Loucy (cell line): ENCODE results near the gene RAB11FIP5.

Source experiments
- H2AFZ ChIP-seq: fragments of 200-600 bp; sonication (generic); 2 replicates; pipeline ENCODE4 v1.6.0; 2016; ENCODE audit warnings: antibody characterized with exemption, mild to moderate bottlenecking, low read length, moderate library complexity
- H3F3A ChIP-seq: fragments of 200-600 bp; 2 replicates; pipeline ENCODE4 v1.6.0; 2016; ENCODE audit warnings: antibody characterized with exemption, low read depth, mild to moderate bottlenecking
- H3K27me3 ChIP-seq: fragments of 200-600 bp; sonication (generic); 2 replicates; pipeline ENCODE4 v1.6.1; 2014; ENCODE audit warnings: low read length, mild to moderate bottlenecking; ENCODE audit not compliant: insufficient read depth, poor library complexity, severe bottlenecking
- H3K36me3 ChIP-seq: fragments of 200-600 bp; sonication (generic); 2 replicates; pipeline ENCODE4 v1.6.1; 2016; ENCODE audit warnings: low read length; ENCODE audit not compliant: insufficient read depth
- H3K4me1 ChIP-seq: fragments of 200-600 bp; sonication (generic); 2 replicates; pipeline ENCODE4 v1.5.1; 2014; ENCODE audit warnings: low read length, mild to moderate bottlenecking; ENCODE audit not compliant: insufficient read depth, poor library complexity, severe bottlenecking
- H3K4me2 ChIP-seq: fragments of 200-600 bp; sonication (generic); 2 replicates; pipeline ENCODE4 v1.6.0; 2014; ENCODE audit warnings: antibody characterized with exemption, low read length, low read depth, mild to moderate bottlenecking; ENCODE audit not compliant: poor library complexity, severe bottlenecking
- H3K4me3 ChIP-seq: fragments of 200-600 bp; sonication (generic); 2 replicates; pipeline ENCODE4 v1.5.1; 2014; ENCODE audit warnings: low read length, mild to moderate bottlenecking, mixed read lengths; ENCODE audit not compliant: poor library complexity, severe bottlenecking
- H3K79me2 ChIP-seq: fragments of 200-600 bp; sonication (generic); 2 replicates; pipeline ENCODE4 v1.6.1; 2014; ENCODE audit warnings: low read length; ENCODE audit not compliant: insufficient read depth
- H3K9ac ChIP-seq: fragments of 200-600 bp; sonication (generic); 2 replicates; pipeline ENCODE4 v1.6.0; 2014; ENCODE audit warnings: mild to moderate bottlenecking, low read depth, low read length, moderate library complexity; ENCODE audit not compliant: poor library complexity, severe bottlenecking
- H3K9me2 ChIP-seq: fragments of 200-600 bp; sonication (generic); replicated peaks from 2 replicates; pipeline ENCODE4 v1.6.1; 2016; ENCODE audit warnings: low read depth, low read length, mixed read lengths
- H3K9me3 ChIP-seq: fragments of 200-600 bp; sonication (generic); 2 replicates; pipeline ENCODE4 v1.6.1; 2014; ENCODE audit warnings: mild to moderate bottlenecking, antibody characterized with exemption, low read length, low read depth; ENCODE audit not compliant: insufficient read depth
- H4K20me1 ChIP-seq: fragments of 200-600 bp; sonication (generic); 2 replicates; pipeline ENCODE4 v1.6.0; 2014; ENCODE audit warnings: antibody characterized with exemption, low read length, mild to moderate bottlenecking; ENCODE audit not compliant: insufficient read depth, poor library complexity, severe bottlenecking
- EZH2phosphoT487 ChIP-seq: fragments of 200-600 bp; IDR thresholded peaks from 2 replicates; pipeline ENCODE4 v1.6.1; 2018; ENCODE audit warnings: antibody characterized with exemption, mild to moderate bottlenecking, moderate library complexity, borderline replicate concordance
- TF ChIP-seq, protein P1 (sequence below): fragments of 200-600 bp; sonication (generic); conservative IDR thresholded peaks from 2 replicates; pipeline ENCODE4 v1.5.1; 2014; ENCODE audit warnings: mild to moderate bottlenecking, antibody characterized with exemption, low read length

RAB11FIP5 gene

DNA sequence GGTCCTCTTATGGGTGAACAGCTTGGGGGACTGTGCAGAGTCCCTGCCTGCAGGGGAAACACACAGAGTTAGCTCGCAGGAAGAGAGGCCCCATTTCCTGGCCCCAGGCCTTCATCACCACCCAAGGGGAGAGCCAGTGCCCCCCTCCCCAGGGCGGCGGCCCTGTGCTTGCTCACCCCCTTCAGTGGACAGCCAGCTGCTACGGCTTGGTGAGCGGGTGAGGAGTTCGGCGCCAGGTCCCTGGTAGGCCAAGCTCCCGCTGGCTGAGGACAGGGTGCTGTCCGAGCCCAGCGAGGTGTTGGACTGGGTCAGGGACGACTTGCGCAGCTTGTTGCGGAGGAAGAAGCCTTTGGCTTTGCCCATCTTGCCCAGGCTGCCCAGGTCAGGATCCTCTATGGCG lies 24.0 kb downstream of the RAB11FIP5 start:
- TF ChIP-seq EZH2phosphoT487, result no peak
- TF ChIP-seq, protein P1, sequence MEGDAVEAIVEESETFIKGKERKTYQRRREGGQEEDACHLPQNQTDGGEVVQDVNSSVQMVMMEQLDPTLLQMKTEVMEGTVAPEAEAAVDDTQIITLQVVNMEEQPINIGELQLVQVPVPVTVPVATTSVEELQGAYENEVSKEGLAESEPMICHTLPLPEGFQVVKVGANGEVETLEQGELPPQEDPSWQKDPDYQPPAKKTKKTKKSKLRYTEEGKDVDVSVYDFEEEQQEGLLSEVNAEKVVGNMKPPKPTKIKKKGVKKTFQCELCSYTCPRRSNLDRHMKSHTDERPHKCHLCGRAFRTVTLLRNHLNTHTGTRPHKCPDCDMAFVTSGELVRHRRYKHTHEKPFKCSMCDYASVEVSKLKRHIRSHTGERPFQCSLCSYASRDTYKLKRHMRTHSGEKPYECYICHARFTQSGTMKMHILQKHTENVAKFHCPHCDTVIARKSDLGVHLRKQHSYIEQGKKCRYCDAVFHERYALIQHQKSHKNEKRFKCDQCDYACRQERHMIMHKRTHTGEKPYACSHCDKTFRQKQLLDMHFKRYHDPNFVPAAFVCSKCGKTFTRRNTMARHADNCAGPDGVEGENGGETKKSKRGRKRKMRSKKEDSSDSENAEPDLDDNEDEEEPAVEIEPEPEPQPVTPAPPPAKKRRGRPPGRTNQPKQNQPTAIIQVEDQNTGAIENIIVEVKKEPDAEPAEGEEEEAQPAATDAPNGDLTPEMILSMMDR, result no peak

DNA sequence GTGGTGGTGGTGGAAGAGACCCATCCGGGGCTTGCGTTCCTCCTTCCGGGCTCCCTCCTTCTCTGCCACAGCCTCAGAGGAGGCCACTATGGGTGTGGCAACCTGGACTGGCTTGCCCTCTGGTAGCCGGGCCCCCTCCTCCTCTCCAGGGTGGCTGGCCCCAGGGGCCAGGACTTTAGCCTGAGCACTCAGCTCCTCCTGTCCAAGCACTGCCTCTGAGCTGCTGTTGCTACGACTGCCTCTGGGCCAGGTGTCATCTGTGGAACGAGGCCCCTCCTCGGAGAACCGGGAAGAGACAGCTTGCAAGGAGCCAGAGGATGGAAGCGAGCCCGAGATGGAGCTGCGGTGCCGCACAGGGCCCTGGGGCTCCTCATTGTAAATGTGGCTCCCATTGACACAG lies 24.5 kb downstream of the RAB11FIP5 start:
- Histone ChIP-seq H4K20me1 (no peaks in the 10 kb centered on the region), H3K9ac (no peak overlapping the region), H3K4me2 (no peak overlapping the region), H3K36me3 (peaks cover 19% of the 10 kb centered on the region; the same call in 1 of the 2 replicates), H3K79me2 (no peaks in the 10 kb centered on the region), H2AFZ (no peak overlapping the region), H3K4me1 (peaks cover 10% of the 10 kb centered on the region), H3F3A (no peaks in the 10 kb centered on the region), H3K9me3 (no peaks in the 10 kb centered on the region), H3K27me3 (no peaks in the 10 kb centered on the region), H3K9me2 (no peaks in the 10 kb centered on the region), H3K4me3 (no peak overlapping the region)
- no peak for TF ChIP-seq EZH2phosphoT487
- TF ChIP-seq, protein P1, result no peak

More for the DNA sequence above, 24.0 kb downstream of the RAB11FIP5 start:
- Histone ChIP-seq H3K4me1 (peaks cover 10% of the 10 kb centered on the region), H3K9ac (no peak overlapping the region), H3K9me3 (no peaks in the 10 kb centered on the region), H3F3A (no peaks in the 10 kb centered on the region), H3K36me3 (peaks cover 19% of the 10 kb centered on the region; the same call in 1 of the 2 replicates), H3K27me3 (no peaks in the 10 kb centered on the region), H2AFZ (no peak overlapping the region), H3K4me2 (no peak overlapping the region), H3K4me3 (no peak overlapping the region), H3K9me2 (no peaks in the 10 kb centered on the region), H3K79me2 (no peaks in the 10 kb centered on the region), H4K20me1 (no peaks in the 10 kb centered on the region)

DNA sequence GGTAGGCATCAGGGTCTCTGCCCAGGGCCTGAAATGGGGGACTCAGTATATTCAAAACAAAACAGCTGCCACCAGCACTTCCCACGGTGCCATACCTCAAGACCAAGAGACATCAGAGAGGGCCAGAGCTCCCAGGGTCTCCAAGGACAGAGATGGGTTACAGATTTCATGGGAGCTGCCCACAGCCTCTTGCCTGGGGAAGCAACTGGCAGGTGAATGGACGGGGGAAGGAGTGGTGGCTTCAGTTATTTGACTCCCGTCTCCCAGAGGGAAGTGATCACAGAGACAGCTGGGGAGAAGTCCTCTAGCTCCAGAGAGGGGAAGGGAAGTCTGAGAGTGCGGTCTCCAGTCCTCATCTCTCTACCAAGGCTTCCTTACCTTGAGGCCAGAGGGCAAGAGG lies 25.4 kb downstream of the RAB11FIP5 start:
- Histone ChIP-seq H3K27me3 (no peaks in the 10 kb centered on the region), H2AFZ (no peak overlapping the region), H3K9ac (no peak overlapping the region), H3K9me3 (no peaks in the 10 kb centered on the region), H3K4me1 (peaks cover 7% of the 10 kb centered on the region), H4K20me1 (no peaks in the 10 kb centered on the region), H3K4me3 (no peak overlapping the region), H3K4me2 (no peak overlapping the region), H3F3A (no peaks in the 10 kb centered on the region), H3K79me2 (no peaks in the 10 kb centered on the region), H3K9me2 (no peaks in the 10 kb centered on the region), H3K36me3 (peaks cover 19% of the 10 kb centered on the region; the same call in 1 of the 2 replicates)
- TF ChIP-seq, protein P1, result no peak
- no peak for TF ChIP-seq EZH2phosphoT487
